Measurements from ENCODE around the gene ARHGAP24.

Gene ARHGAP24

DNA sequence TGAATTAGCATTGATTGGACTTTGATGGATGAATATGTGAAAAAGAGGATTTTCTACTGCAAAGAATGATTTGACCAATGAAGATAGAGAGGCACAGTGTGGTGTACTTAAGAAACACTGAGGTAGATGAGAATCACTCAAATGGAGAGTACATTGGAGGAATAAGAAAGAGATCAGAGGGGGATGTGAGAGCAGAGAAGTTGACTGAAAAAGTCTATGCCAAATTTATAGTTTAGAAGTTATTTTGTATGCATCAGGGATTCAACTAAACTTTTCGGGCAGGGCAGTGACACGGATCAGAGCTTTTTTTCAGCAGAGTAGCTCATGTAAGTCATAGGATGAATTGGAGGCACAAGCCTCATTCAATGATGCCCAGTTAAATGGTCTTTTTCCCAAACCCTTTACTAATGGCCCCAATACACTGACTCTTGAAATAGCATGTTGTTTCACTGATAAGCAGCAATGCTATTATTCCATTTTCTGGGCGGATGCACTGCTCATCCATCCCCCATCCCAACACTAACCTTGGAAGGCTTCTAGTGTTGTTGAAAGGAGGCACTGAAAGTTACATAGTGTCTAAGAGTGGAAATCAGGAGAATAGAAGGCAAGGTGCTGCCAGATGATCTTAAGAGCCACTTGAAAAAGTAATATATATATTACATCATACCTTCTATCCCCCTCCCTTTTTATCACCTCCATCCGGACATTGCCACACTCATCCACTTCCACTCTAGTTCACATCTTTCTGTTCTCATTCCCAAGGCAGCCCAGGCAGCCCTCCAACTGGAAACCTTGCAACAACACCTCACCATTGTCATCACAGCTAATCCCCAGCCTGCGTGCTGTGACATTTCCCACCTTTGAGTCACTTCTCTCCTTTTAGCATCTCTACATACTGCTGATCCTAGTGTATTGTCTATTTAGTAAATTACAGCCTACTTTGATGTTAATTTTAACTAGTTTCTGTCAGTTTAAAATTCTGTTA lies 46.1 kb downstream of the ARHGAP24 start:
- no peak for DNase-seq

DNA sequence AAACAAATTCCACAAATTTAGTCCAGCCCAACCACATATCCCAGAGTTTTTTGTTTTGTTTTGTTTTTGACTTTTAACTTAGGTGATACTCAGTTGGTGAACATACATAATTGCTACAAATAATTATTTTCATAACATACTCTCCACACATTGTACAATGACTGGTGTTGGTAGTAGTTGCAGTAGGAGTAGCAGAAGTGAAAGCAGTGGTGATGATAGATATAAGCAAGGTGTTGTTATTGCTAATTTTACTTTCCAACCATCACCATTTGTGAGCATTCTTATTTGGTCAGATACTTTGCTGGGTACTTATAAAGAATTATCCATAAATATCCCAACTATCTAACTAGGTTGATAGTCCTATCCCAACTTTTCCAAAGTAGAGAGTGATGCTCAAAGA lies 47.3 kb downstream of the ARHGAP24 start:
- DNase-seq = no peak

DNA sequence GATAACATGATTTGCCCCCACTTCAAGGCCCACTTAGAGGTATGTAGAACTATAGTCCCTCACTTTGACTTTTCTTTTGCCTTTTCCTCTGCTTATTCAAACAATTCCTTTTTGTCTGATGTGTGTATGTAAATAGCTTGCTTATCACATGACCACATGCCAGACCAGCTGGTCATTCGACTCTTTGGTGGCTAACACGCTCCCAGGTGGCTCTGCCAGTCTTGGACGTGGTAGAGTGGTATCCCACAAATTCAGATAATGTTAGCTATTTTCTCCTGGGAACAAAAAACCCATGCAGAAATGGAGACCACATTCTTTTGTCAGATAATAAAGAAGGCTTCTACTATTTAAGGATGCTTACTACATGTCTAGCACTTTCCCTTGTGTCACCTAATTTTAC lies 47.9 kb downstream of the ARHGAP24 start:
- DNase-seq = no peak

DNA sequence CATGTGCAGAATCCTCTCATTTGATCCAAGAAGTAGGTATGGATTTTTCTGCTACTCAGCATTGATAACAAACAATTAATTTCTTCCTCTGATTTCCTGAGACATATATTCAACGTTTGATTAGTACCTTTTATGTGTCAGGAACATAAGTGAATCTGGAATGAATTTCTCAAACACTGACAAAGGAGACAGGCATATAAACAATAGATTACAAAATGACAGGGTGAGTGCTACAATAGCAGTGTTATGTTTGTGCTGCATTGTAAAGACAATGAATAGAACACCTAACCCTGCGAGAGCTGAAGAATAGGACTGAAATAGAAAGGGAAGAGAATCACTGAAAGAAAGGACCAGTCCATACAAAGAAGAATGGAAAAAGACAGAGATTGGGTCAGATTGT lies 52.9 kb downstream of the ARHGAP24 start:
- DNase-seq = no peak

DNA sequence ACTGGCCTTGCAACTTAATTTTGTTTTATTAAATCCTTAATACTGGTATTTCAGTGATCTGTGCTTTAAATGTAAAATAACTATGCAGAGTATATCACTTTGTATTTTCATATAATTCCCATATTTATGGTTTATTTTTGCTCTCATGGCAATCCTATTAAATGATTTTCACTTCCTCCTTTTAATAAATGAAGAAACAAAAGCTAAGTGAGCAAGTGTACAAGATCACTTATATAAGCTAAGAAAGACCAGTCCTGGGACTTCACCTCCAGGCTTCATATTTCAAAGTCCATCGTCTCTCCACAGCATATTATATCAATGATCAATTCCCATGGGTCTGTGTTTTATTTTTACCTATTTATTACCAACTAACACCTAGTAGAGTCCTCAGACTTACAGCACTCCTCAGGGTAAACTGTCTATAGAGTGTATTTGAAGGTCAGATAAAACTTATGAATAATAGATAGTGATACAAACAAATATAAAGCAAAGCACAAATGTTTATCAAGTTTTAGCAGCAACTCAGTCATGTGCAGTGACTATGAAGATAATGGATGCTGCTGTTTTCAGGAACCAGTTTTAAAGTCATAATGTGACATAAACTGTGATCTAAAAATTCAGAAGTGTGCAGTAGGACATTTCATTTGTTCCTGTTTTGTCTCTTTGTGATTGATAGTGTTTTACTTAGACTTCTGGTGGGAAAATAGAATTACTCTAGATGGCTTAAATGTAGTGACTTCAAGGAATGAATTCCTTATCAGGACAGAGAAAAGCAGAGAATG lies 56.8 kb downstream of the ARHGAP24 start:
- no peak for DNase-seq

DNA sequence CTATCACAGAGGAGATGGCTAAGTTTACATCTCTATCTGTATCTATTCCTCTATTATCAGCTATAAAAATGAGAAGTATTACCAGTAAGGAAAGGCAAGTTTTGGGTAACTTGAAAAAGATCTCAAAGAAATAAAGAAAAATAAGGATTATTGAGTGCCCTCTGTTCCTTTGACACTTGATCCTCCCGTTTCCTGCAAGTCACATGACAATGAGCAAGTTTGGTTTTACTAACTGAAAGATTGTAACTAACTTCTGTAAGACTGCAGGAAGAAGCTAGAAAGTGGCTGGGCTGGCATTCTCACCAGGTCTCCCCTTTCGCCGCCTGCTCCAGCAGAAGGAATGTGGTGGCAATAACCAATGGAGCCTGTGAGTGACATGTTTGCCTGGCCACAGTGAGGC lies 59.2 kb downstream of the ARHGAP24 start:
- DNase-seq = no peak

DNA sequence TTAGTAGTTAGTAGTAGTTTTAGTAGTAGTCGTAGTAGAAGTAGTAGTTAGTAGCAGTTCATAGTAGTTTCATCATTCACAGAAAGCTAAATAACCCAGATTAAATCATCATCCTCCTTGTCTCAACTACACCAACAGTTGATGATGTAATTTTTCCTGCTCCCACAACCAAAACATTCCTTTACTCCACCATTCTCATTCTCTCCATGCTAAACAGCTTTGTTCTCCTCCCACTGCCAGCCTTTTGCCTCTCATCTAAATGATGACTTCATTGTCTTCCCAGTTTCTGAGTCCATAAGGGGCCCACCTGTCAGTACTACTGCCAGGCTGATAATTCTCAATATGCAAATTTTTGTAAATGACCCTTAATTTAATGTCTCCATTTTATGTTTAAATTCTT lies 68.9 kb downstream of the ARHGAP24 start:
- no peak for DNase-seq

DNA sequence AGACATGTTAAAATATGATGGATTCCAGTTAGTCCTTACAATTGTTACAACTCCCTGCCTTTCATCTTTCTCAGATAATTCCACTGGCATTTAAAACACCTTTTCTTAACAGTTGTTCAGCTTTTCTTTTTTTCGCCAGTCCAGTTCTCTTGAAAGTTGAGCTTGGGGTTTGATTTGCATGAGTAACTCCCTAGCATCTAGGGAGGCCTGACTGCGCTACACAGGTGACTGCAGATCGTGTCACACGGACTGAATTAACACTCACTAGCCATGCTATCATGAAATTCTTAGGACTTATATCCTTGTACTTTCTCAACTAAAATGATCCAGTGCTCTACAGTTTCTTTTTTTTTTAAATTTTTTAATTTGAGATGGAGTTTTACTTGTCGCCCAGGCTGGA lies 69.8 kb downstream of the ARHGAP24 start:
- DNase-seq = no peak

DNA sequence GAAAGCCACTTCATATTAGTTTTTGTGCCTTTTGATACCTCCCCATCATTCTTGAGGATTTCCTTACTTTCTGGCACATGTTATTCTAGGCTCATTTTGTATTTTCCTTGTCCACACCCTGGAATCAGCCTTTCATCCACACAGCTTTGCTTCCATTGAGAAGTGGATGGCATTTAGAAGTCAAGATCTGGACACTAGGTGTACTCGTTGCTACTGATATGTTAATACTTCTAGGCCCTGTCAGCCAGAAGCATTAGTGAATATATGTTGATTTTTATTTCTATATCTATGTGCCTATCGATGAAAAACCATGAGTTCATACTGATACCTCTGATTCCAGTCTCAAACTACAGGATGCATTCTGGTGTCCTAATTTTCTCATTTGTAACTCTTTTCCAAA lies 73.2 kb downstream of the ARHGAP24 start:
- no peak for DNase-seq

DNA sequence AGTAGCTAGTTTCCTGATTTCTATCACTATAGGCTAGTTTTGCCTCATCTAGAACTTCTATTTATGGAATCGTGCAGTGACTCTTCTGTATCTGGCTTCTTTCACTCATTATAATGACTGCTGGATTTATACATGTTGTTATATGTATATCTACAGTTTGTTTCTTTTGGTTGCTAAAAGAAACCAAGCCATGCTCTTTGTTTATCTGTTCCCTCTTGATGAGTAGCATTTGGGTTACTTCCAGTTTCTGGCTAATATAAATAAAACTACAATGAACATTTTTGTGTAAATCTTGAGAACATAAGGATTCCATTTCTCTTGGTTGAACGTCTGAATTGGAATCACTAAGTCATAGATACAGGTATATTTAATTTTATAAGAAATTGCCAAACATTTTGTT lies 73.9 kb downstream of the ARHGAP24 start:
- no peak for DNase-seq

DNA sequence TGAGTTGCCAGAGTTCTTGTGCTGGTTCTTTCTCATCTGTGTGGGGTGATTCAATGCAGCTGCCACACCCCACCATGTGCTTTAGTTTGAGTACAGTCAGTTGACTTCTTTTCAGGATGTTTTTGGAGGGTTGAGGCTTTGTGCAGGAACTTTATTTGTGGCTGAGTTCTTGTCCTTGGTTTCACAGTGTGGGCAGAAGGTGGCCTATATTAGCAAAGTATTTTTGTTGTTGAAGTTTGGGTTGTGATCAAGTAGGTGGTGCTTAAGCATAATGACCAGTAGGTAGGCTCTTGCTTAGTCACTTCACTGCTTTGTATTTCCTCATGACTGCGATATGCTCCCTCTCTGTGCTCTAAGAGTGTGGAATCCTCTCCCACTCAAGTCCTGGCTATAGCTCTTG lies 80.3 kb downstream of the ARHGAP24 start:
- no peak for DNase-seq

DNA sequence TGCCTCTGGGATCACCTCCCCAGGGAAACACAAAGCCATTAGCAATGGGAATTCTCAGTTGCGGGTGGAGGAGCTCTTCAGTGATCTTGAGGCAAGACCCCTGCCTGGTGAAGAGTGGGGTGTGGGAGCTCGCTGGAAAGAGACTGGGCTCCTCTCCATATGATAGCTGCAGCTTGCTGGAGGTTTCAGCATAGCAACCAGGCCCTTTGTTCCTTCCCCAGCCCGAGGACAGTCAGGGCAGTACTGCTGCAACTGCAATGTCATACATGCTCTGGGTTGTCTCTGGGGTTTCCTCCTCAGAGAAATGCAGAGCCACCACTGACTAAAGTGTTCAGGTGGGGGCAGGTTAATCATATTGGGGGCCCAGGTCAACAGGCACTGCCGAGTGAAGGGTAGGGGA lies 81.3 kb downstream of the ARHGAP24 start:
- DNase-seq = no peak

DNA sequence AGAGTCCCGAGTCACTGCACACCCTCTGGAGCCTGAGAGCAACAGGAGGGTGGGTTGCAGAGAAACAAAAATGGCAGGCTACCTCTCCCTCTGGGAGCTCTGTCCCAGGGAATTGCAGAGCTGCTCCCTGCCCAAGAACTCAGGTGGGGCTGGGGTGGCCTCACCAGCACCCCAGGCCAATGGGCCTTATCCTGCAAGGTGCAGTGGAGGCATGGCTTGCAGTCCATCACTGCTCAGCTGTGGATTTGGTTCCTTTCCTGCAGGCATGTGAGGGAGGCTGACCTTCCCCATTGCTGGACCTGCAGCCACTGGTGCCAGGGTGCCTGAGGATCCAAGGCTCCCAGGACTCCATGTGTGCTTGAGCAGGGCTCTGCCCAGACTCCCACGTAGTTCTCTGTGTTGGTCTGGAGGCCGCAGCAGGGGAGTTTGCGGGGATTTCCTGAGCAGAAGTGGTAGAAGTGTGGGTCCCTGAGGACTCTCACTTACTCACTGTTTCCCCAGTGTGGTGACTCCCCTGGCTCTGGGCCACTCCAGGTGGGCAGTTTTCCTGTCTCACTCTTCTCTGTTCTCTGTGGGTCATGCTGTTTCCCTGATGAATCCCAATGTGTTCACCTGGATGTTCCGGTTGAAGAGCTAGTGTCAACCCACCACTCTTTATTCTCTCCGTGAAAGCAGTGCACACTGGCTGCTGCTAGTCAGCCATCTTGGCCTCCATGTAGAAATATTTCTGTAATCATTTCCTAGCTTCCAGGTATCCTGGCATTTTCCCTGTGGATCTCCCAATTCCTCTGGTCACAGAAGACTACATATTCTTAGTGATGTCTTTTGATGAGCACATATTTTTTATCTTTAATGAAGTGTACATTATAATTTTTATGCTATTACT lies 82.3 kb downstream of the ARHGAP24 start:
- DNase-seq = no peak

DNA sequence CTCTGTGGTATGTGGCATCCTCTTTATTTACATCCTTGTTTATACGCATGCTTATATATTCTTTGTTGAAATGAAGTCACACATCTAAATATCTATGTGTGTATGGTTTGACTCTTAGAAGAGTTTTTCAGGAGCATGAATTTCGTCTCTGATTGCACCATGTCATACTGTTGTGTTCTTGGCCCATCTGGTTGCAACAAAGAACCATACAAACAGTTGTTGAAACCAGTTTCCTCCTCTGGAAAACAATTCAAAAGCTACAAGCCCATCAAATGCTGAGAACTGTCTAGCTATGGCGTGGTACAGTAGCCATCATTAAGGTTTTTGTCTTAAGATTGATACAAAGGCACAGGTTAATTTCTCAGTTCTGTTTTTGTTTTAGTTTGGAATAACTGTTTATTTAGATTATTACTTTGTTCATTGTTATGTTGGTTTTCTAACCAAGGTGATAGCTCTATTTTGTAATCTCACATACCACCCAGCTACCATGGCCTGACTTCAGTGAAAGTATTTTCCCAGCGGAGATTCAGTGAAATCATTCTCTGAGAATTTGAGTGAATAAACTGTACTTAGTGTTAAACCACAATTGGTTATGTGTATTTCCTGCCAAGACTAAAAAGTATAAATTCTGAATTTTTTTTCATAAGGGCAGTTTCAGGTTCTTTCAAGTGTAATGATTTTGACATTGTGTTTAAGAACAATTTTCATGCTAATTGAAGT lies 91.0 kb downstream of the ARHGAP24 start:
- no peak for DNase-seq

DNA sequence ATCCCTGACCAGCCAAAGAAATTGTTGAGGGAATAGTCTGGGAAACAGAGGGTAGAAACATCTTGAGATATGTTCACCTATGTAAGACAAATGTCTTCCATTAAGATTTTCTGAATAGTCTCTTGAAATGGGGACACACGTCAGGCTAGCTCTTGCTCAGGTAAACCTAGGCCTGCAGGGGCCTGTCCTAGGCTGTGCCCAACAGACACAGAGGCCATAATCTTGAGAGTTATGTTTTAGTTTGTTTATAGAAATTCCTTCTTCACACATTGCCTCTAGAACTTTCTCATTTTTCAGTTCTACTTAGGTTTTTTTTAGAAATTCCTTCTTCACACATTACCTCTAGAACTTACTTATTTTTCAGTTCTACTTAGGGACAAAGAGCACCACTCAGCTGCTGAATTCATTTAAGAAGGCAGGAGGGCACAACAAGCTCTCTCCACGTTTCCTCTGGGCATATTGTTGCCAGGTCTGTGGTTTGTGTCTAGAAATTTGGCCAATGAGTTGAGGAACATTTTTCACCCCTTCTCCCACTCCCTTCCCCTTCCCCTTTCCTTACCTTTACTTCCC lies 94.9 kb downstream of the ARHGAP24 start:
- DNase-seq = no peak

DNA sequence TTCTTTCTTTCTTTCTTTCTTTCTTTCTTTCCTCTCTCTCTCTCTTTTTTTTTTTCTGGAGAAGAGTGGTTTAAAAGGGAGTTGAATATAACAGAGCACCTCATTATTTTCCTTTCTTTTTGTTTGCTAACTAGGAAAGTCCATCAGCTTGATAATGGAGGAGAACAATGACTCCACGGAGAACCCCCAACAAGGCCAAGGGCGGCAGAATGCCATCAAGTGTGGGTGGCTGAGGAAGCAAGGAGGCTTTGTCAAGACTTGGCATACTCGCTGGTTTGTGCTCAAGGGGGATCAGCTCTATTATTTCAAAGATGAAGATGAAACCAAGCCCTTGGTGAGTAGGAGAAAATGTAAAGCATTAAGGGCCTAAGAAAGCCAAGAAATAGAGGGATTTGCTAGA lies 95.4 kb downstream of the ARHGAP24 start:
- no peak for DNase-seq

DNA sequence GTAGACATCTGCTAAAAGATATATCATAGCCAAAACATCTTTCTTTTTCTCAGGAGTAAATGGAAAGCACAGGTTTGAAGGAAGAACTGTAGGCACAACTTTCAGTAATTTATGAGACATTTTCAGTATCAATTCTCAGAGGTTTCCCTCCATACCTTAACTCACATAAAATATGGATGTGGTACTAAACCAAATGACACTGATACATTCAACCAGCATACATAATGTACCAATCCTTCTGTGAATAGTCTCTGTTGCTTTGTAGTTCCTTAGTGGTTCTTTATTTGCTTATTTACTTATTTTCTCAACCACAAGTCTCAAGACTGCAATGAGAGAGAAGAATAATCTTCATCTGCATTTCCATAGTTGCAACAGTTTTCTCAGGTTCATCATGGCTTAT lies 96.1 kb downstream of the ARHGAP24 start:
- no peak for DNase-seq

DNA sequence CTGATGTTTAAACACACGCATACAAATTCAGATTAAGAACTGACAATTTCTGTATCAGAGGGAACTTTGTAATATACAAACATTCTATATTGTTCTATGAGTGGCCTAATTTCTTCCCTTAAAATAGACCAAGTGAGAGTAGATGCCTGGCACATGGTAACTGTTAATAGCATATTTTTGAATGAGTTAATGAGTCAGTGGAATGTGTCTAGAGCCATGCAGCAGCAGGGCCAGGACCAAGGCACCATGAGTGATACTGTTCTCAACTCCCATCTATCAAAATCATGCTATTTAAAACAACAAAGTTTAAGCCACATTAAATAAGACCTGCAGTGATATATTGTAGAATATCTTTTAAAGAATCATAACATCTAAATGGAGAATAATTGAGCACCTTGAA lies 98.3 kb downstream of the ARHGAP24 start:
- DNase-seq = no peak

DNA sequence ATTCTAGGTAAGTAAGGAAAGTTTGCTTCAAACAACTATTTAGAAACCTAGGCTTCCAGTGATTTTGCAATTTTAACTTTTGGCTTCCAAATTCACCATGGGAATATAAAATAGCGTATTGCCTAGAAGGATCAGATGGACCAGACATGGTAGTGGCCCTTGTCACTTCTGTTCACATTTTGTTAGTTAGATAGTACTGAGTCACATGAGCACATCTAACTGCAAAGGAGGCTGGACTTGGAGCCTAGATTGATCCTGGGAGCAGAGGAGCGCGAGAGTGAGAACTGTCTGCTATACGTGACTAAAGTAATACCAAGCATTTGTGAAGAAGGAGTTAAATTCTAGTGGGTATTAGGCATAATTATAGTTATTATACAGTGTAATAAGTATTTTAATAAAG lies 102.4 kb downstream of the ARHGAP24 start:
- DNase-seq = no peak

DNA sequence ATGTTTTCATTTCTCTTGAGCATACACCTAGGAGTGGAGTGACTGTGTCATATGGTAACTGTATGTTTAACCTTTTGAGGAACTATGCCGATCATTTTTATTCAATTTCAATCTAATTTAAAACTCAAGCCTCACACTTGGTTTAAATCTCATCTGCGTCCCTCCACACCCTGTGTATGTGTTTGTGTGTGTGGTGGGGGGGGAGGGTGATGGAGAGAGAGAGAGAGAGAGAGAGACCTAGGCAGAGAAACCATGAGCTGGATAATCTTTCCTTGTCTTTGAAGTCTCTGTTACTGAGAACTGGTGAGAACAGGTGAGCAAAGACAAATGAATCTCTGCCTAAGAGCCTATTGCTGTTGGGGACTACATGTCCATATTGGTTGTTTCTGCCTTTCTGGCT lies 105.0 kb downstream of the ARHGAP24 start:
- no peak for DNase-seq

DNA sequence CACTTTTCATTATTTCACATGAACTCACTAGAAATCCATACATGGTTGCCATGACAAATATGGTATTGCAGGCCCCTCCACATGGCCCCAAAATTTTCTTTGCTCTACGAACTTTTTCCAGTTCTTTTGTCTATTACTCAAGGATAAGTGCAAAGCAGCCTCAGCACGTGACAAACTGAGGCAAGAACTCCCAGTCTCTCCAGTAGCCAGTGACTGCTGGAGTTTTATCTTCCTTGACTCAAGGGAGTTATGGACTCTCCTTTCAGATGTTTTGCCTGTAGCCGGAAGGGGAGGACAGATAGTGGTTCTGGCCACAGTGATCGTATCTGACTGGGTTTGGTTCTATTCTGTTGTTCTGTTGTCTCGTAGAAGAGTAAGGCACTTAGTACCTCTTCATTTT lies 105.5 kb downstream of the ARHGAP24 start:
- DNase-seq = no peak

DNA sequence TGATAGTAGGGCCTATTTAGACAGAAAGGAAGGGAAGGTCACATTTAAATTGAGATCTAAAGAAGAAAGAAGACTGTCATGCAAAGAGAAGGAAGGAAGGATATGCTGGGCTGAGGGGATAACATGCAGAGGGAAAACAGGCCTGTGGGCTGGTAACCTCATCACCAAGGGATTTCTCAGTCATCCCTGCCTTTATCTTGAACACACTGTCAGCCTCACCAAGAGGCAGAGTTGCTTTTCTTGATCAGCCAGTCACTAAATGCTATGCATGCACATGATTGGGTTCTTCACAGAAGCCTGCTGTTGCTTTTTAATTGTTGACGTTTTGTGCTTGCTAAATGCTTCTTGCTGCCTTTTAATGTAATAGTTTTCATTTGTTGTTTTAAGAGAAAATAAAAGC lies 113.0 kb downstream of the ARHGAP24 start:
- DNase-seq = no peak
